ENCODE data around the gene ZBTB44.
"Not testable (repeated sequence)": the region's sequence is repeated elsewhere in the genome, so short reads cannot be mapped to it uniquely, and the experiment has no call there.

ZBTB44 gene, protein sequence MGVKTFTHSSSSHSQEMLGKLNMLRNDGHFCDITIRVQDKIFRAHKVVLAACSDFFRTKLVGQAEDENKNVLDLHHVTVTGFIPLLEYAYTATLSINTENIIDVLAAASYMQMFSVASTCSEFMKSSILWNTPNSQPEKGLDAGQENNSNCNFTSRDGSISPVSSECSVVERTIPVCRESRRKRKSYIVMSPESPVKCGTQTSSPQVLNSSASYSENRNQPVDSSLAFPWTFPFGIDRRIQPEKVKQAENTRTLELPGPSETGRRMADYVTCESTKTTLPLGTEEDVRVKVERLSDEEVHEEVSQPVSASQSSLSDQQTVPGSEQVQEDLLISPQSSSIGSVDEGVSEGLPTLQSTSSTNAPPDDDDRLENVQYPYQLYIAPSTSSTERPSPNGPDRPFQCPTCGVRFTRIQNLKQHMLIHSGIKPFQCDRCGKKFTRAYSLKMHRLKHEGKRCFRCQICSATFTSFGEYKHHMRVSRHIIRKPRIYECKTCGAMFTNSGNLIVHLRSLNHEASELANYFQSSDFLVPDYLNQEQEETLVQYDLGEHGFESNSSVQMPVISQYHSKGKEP

DNA sequence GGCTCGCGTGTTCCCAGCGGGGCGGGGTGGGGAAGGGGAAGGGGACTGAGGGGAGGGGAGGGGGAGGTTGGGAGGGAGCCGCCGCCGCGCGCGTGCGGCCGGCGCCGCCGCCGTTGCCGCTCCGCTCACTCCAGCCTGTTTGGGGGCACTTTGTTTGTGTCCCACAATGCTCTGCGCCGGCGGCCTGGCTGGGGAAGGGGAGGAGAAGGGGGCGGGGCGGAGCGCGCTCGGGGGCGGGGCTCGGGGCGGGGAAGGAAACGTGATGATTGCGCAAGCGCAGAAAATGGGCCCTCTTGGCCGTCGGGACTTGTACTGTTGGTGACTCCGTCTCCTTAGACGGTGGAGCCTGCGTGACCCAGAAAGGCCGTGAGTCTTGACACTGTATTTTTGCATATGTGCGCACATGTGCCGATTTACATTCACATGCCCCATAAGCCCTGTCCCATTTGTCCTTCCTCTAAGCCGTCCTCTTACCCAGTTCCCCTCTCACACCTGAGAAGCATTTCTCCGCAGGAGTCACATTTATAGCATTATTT lies at the start of gene ZBTB44:
Gene ZBTB44 (minus strand): TSS at position 168 of the 536 bp plus-strand sequence. CDS start 53,044 bp downstream, outside the sequence.
- in situ Hi-C loops (cut with MboI; ENCODE audit: low sequenced_read_pairs) = no loop called here

DNA sequence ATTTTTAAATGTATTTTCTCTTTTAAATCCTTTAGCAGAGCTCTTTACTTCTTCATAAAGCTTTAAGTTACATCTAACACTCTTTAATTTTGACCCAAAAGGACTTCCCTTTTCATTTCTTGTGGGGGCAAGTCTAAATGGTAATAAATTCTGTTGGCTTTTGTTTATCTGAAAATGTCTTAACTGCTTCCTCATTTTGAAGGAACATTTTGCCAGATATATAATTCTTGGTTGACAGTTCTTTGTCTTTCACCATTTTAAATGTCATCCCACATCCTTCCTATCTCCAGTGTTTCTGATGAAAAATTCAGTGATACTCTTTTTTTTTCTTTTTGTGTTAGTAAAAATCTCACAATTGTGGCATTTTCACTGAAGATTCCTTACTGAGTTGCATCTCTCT lies 44.7 kb upstream of the ZBTB44 start:
- in situ Hi-C loops (cut with MboI; ENCODE audit: low sequenced_read_pairs) = no loop called here

DNA sequence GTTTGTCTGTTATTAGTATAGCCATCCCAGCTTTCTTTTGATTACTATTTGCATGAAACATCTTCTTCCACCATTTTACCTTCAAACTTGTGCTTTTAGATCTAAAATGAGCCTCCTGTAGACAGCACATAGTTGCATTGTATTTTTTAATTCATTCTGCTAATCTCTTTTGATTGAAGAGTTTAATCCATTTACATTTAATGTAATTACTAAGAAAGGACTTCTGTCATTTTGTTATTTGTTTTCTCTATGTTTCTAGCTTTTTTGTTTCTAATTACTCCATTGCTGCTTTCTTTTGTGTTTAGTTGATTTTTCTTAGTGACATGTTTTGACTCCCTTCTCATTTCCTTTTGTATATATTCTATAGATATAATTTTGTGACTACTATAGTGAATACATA lies 43.7 kb upstream of the ZBTB44 start:
- in situ Hi-C loops (cut with MboI; ENCODE audit: low sequenced_read_pairs) = no loop called here

DNA sequence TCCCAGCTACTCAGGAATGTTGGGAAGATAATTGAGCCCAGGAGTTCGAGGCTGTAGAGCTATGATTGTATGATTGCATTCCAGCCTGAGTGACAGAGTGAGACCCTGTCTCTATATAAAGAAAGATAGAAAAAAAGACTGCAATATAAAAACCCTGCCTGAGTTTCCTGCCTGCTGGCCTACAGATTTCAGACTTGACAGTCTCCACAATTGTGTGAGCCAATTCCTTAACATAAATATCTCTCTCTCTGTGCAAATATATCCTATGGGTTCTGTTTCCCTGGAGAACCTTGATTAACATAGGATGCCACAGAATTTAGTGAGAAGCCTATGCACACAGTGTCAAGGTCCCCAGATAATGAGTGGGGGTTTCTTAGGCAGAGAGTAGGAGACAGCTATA lies 32.5 kb upstream of the ZBTB44 start:
- in situ Hi-C loops (cut with MboI; ENCODE audit: low sequenced_read_pairs) = no loop called here

DNA sequence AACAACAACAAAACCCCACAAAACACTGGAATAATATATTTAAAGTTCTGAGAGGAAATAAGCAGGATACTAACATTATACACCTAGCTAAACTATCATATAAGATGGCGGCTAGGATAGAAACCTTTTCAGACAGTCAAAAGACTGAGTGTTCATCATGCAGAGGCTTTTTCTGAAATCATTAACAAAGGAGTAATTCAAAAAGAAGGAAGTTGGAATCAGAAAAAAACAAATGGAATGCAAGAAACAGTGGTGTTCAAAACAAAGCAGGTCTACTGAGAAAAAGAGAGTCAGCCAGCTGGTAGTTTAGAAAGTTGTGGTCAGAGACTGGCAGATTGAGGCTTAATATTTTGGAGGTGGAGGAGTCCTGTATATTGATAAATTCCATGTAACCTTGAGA lies 30.1 kb upstream of the ZBTB44 start:
- in situ Hi-C loops (cut with MboI; ENCODE audit: low sequenced_read_pairs) = no loop called here

DNA sequence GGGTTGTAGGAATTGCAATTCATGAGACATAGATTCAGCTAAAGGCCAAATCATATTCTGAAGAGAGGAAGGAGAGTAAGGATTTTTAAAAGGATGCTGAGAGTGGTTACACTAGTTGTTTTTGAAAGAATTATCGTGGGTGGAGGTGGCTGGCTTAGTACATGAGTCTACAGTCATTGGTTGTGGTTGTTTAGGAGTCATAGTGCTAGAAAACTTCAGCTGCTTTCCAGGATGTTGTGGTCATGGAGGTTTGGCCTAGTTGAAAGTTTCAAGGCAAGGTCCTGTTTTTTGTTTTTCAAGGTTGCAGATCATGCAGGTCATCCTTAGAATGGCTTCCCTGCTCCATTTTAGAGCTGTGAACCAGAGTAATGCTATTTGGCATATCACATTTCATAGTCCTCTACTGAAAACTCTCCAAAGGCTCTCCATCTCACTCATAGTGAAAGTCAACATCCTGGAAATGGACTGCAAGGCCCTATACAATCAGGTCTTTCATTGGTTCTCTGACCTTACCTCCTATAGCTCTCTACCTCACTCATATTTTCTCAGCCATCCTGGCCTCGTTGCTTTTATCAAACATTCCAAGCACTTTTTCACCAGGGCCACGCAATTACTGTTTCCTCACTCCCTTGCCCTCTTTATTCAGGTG lies 26.1 kb upstream of the ZBTB44 start:
- in situ Hi-C loops (cut with MboI; ENCODE audit: low sequenced_read_pairs) = no loop called here

DNA sequence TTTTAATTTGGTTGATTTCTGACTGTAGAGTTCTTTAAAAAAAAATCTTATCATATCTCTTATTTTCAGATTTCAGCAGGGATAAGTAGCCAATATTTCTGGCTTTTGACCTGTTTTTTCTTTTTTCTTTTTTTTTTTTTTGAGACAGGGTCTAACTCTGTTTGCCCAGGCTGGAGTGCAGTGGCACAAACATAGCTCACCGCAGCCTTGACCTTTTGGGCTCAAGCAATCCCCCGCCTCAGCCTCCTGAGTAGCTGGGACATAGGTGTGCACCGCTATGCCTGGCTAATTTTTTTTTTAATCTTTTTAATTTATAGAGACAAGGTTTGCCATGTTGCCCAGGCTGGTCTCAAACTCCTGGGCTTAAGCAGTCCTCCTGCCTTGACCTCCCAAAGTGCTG lies 23.9 kb upstream of the ZBTB44 start:
- in situ Hi-C loops (cut with MboI; ENCODE audit: low sequenced_read_pairs) = no loop called here

DNA sequence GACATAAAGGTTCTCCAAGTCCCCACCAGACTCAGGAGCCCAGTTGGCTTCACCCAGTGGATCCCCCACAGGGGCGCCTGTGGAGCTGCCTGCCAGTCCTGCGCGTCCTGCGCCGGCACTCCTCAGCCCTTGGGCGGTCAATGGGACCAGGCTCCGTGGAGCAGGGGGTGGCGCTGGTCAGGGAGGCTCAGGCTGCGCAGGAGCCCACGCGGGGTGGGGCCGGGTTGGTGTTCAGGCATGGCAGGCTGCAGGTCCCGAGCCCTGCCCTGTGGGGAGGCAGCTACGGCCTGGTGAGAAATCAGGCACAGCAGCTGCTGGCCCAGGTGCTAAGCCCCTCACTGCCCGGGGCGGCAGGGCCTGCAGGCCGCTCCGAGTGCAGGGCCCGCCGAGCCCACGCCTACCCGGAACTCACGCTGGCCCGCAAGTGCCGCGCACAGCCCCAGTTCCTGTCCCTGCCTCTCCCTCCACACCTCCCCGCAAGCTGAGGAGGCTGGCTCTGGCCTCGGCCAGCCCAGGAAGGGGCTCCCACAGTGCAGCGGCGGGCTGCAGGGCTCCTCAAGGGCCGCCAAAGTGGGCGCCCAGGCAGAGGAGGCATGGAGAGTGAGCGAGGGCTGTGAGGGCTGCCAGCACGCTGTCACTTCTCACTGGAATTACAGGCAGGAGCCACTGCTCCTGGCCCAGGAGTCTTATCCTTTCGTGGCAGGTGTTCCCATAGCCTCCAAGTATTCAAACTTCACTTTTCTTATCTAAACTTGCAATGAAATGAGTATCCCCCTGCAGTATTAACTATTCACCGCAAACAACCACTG lies 22.8 kb upstream of the ZBTB44 start:
- in situ Hi-C loops (cut with MboI; ENCODE audit: low sequenced_read_pairs) = no loop called here

DNA sequence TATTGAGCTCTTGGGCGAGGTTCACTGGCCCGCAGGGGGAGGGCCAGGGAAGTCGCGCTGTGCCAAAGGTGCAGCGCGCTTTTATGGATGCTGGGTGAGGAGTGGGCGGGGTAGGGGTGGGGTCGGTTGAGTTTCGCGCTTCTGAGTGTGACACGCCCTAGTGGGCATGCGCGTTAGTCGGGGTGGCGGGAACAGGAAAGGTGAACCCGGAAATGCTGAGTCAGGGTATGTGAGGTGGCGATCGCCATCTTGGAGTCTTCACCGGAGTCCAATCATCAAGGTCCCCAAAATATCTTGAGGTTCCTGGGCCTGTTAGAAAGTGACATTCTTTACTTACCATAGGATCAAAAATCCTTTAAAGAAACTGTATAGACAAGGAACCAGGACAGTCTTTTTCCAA lies 16.7 kb upstream of the ZBTB44 start:
- in situ Hi-C loops (cut with MboI; ENCODE audit: low sequenced_read_pairs) = not testable (repeated sequence)

DNA sequence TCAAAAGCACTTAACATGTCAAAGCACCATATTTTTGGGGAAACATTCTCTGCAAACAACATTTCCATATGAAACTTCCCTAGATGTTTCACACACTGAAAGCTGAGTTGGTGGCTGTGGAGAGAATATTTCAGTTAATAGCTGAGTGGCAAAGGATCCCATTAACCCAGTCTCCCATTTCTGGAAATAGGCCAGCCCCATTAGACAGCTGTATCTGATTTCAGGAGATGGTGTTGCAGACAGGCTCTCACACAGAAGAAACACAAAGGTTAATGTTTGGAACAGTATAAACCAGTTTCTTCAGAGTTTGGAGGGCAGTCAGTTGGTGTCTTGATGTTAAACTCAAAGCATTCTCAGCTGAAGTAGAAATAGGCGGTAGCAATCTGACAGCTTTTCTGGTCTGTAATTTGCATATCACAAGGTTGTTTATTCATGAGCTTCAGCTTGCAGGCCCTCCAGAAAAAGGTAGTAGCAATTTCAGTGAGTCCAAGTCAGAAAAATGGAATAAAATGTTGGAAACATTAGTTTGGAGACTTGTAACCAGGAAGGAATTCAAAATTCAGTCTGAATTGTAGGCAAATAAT lies 15.5 kb upstream of the ZBTB44 start:
- in situ Hi-C loops (cut with MboI; ENCODE audit: low sequenced_read_pairs) = no loop called here

DNA sequence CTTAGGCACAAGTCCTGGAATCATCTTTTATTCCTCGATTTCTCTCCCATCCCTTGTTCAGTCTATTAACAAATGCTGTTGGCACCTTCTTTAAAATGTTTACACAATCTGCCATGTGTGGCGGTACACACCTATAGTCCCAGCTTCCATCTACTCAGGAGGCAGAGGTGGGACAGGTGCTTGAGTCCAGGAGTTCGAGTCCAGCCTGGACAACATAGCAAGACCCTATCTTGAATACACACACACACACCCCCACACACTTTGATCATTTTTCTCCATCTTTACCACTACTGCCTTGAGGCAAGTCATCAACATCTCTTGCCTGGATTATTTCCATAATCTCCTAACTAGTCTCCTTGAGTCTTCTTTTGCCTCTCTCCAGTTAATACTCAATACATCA lies 13.7 kb upstream of the ZBTB44 start:
- in situ Hi-C loops (cut with MboI; ENCODE audit: low sequenced_read_pairs) = no loop called here

DNA sequence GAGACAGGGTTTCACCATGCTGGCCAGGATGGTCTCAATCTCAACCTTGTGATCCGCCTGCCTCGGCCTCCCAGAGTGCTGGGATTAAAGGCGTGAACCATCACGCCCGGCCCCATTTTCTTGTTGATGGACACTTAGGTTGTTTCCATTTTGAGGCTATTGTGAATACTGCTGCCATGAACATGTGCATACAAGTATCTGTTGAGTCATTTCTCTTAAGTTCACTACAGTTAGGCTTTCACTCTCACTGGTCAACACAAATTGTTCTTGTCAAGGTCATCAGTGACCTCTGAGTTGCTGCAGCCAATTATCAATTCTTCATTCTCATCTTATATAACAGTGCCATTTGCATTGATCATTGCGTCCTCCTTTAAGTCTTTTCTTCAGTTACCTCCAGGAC lies 13.0 kb upstream of the ZBTB44 start:
- in situ Hi-C loops (cut with MboI; ENCODE audit: low sequenced_read_pairs) = no loop called here

DNA sequence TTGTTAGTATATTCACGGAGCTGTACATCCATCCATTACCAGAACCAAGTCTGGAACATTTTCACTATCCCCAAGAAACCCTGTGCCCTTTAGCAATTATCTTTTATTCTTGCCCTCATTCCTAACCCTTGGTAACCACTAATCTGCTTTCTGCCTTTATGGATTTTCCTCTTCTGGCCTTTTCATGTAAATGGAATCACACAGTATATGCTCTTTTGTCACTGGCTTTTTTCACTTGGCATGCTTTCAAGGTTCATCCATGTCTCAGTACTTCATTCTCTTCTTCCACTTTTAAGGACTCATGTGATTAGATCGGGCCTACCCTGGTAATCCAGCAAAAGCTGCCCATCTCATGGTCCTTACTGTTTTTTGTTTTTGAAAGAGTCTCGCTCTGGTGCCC lies 11.0 kb upstream of the ZBTB44 start:
- in situ Hi-C loops (cut with MboI; ENCODE audit: low sequenced_read_pairs) = no loop called here

DNA sequence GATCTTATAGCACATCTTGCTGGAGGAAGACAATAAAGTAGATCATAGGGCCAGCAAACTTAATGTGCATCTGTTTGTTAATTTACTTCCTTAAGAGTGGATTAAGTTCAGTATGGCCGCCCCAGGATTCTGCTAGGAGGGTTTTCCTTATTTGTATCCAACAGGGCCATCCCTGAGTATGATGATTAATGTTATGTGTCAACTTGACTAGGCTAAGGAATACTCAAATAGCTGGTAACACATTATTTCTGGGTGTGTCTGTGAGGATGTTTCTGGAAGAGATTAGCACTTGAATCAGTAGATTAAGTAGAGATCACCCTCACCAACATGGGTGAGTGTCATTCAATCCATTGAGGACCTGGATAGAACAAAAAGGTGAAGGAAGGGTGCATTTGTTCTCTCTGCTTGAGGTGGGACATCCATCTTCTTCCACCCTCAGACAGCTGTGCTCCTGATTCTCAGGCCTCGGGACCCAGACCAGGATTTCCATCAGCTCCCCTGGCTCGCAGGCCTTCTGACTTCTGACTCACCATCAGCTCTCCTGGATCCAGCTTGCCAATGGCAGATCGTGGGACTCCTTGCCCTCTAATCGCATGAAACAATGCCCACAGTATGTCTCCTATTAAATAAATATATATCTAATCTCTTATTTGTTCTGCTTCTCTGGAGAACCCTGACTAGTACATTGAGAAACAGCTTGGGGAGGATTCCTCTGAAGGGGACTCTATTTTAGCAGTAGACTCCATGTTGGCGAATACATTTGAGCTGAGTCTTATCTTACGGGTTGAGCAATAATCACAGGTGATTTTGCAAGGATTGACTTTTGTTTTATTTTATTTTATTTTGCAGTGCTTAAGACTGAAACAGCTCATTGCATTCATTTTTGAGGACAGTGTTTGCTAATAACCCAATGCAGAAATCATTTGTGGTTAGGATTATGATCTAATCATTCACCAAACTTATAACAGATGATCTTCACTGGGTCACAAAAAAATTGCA lies 9.0 kb upstream of the ZBTB44 start:
- in situ Hi-C loops (cut with MboI; ENCODE audit: low sequenced_read_pairs) = no loop called here

DNA sequence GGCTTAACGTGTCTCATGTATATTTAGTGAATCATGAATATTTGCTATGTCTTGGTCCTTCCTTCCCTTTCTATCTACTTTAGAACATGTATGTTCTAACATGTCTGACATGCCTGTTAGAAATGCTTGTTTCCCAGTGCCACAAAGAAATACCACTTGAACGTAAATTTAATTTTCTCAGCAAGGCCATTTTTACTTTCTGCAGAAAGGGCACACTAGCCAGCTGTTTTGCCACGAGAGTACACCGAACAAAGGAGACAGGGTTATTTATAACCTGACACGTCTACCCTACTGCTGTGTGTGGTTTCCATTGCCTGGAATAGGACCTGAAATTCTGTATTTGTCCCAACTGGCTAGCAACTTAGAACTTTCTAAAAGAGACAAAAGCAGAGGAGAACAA lies 7.4 kb upstream of the ZBTB44 start:
- in situ Hi-C loops (cut with MboI; ENCODE audit: low sequenced_read_pairs) = no loop called here

DNA sequence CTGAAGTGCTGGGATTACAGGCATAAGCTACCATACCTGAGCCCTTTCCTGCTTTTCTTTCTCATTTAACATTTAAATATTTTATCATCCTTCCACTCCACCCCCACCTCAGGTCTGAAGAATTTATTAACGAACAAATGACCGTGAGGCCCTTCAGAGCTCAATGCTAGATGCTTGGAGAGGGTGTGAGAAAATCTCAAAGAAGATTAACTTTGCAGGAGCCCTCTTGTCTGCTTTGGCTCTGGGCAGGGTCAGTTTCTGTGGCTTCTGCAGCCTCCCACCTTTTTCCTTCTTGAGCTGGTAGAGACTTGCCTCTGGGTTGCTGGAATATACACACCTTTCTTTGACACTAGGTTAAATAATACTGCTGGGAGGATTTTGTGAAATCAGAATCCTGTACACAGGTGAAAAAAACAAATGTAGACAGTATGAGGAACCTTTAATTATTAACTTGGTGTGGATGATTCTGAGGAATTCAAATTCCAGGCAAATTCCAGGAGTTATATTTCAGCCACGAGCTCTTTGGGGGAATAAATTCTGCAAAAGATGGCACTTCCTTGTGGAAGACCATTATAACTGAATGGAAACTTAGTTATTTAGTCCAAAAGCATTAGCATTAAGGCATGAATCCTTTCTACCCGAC lies 3.4 kb upstream of the ZBTB44 start:
- in situ Hi-C loops (cut with MboI; ENCODE audit: low sequenced_read_pairs) = no loop called here

DNA sequence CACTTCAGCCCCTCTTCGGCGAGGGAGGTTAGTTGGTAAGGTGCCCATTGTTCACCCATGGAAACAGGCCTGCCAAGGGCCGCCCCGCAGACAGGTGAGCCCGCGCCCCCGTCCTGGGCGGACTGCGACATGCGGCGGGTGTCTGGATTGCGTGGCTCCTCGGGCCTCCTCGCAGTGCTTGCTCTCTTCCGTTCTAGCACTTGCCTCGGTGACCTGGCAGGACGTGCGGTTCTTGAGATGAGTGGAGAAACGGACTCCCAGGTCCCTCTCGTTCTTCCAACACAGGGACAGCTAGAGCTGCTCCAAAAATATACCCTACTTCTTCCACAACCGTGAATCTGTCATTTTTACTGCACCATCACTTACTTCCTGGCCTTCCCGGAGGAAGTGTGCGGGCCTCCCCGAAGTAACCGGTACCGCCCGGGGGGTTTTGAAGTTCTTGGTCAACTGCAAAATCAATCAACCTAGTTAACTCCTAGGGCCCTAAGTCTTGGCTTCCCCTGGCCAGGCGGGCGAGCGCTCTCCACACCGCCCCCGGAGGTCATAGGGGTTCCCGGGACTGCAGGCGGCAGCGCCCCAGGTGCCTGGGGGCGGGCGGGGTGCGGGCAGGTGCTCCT lies 745 bp upstream of the ZBTB44 start:
- in situ Hi-C loops (cut with MboI; ENCODE audit: low sequenced_read_pairs) = no loop called here

DNA sequence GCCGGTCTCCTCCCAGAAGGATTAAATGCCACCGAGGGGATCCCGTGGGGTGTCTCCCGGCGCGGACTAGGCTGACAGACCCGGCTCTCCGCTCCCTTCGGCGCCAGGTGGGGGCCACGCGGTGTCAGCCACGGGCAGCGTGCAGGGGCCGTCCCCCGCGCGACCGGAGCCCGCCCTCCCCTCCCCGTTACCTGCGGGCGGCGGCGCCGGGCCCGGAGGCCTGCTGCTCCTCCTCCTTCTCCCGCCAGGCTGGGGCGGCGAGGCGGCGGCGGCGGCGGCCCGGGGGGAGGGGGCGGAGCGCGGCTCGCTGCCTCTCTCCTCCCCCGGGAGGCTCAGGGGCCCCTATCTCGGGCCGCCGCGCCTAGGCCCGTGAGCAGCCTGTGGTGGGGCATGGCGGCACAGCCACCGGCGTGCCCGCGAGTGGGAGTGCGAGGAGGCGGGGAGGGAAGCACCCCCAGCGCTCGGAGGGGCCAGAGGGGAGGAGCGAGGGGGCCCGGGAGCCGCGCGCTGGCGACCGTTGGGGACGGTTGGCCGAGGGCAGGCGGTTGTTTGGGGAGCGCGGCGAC lies 450 bp downstream of the ZBTB44 start:
- in situ Hi-C loops (cut with MboI; ENCODE audit: low sequenced_read_pairs) = no loop called here
